Measurements from ENCODE around the gene SERPINB1. TPM values are rescaled to one million over a fixed set of nuclear protein-coding genes. Genes with fewer than 3 reads are reported as not detected.
A peak's percentile ranks its signal among the peaks of the same experiment; 100 is the strongest.

SERPINB1 gene
- total RNA-seq, 1 donor from 2014 or later: 3.8 TPM

DNA sequence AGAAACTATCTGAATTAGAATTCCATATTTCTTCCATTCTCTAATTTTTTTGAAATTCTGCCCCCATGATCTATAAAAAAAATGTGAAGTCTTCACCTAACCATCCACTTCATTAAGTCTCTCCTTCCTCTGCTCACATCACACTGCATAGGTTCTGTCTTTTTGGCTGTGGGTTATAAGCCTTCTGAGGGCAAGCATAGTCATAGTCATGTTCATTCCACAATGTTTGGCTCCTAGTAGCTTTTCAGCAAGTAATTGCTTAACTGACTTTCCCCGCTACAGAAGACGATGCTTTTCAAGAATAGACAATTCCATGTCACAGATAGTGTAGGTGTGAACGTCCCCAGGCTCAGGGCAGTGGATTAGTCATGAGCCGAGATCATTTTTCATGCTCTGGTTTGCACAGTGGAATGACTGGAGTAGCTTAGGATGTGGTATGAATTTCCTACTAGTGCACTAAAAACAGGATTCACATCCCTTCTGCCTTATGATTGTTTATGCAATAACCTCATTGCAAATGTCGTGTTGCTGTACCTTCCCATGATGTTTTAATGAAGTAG lies 47.4 kb downstream of the SERPINB1 start:
- peak in 1 of 2 donors; percentile 40 for DNase-seq (ENCODE audit: low read depth in 2 of 2)

DNA sequence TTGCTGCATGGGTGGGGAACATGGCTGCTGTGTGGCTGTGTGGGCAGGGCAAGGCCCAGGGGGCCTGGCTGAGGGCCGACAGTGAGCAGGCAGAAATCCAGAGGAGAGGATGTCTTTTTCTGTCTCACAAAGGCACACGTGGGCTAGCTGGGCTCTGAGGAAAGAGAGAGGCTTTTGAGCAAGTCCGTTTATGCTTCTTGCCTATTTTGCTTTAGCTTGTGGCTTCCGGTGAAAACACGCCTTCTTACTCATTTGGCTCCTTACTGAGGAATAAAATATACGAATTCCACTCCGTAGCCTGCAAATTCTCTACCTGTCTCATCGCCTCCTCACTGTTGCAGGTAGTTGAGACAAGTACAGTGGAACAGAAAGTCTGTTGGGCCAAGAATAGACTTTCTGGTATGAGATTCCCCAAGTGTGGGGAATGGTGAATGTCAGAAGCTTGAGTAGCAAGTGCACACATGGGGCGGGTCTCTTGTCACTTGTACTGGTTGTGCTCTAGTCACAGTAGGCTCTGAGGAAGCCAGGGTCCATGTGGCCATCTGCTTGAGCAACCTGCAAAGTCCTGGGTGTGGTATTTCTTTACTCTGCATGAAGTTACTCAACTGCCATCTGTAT lies 48.0 kb downstream of the SERPINB1 start:
- DNase-seq (ENCODE audit: low read depth in 2 of 2): no peak

DNA sequence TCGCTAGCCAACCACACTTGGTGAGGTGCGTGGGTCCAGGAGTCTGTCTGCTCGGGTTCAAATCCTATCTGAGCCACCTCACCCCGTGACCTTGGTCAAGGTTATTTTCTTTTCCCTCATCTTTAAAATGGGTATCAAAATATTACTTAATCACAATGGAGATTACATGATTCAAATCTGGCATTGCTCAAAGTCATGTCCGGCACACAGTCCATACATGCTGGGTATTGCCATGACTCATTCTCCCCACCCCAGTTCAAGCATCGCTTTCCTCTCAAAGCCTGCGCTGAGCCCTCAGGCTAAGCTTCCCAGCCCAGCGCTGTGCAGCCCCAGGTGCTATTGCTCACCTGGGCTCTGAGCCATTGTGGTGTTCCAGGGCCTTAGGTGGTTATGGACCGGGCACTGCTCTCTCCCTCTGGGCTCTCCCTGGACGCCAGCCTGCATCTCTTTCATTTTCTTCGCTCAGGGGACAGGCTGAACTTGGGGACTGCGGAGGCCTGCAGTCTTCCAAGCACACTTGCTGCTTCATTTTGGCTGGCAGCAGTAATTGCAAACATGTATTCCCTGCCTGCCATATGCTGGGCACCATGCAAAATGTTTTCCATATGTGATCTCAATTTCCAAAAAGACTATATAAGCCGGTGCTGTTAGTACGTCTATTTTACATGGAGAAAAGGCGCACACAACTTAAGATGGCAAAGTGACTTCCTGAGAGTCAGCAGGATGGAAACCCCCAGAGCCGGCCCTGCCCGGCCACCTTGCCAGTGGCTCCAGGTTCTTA lies 49.1 kb downstream of the SERPINB1 start:
- peak; percentile 80 to 83 for DNase-seq (ENCODE audit: low read depth in 2 of 2)

DNA sequence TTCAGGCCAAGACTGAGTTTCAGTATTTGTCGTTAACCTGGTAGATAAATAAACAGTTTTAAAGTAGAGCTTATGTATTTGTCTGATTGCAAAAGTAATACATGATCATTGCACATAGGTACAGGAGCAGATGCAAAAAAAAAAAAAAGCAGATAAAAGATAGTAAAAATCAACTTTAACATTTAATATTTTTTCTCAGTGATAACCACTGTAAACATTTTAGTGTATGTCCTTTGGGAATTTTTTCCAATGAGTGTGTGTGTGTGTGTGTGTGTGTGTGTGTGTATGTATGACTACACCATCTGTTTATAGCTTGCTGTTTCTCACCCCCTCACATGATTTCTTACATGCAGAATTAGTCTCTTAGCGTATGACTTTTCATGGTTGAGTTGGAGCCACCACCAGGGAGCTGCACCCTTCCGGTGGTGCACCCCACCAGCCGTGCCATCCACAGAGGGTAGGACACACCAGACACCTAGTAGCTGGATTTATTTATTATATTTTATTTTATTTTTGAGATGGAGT lies 50.2 kb downstream of the SERPINB1 start:
- no peak for DNase-seq (ENCODE audit: low read depth in 2 of 2)

DNA sequence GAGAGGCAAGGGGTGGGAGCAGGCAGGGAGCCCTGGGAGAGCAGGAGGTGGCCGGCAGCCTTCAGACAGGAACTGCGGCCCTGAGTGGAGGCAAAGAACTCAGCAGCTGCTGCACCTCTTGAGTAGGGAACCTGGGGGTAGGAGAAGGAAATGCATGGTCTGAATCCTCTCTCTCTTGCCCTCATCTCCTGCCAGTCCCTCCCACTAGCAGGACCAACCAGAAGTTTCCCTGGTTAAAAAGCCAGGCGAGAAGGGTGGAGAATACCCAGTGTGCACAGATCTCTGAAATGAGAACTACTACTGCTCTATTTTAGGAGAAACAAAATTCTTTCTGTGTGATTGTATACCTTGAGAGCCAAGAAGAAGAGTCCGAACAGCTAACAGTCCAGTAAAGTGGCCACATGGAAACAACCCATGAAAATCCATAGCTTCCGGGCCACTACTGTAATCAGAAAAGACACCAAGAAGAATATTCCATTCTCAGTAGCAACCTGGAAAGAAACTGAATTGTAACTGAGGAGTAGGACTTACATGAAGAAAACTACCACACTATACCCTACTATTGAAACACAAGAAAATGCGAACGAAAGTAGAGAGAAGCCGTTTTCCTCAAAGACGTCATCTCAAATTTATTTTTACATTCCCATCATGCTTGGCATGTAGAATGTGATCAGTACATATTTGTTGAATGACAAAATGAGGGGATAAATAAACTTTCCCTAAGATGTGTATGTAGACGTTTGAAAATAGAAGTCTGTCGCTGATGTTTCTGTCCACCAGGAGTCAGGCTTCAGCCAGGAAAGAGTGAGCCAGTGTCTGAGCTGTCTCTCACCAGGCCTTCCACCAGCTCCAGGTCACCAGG lies 50.8 kb downstream of the SERPINB1 start:
- peak; percentile 90 to 91 for DNase-seq (ENCODE audit: low read depth in 2 of 2)

DNA sequence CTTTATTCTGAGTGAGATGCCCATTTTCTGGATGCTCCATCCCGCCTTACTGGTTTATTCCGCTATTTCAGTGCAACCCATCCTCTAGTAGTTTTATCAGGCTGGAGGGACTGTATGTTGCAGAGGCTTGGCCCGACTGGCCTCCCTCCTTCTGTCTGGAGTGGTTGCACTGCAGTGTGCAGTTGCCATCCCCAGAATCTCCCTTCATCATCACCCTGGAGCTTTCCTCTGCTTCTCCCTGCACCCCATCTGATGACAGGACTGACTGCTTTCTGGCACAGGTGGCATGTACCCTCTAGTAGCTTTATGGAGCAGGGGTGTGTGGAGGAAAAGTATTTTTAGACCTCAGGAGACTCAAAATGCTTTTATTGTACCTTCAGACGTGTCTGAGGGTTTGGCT lies 55.4 kb downstream of the SERPINB1 start:
- no peak for DNase-seq (ENCODE audit: low read depth in 2 of 2)

DNA sequence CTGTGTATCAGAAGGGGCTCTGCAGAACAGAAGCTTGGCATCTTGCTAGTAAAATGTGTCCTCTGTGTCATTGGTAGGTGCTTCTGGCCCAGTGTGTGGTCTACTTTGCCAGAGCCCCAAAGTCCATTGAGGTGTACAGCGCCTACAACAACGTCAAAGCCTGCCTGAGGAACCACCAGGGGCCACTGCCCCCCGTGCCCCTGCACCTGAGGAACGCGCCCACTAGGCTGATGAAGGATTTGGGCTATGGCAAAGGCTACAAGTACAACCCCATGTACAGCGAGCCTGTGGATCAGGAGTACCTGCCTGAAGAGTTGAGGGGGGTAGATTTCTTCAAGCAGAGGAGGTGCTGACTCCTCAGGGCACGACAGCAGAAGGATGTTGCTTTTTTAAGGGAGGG lies 56.7 kb downstream of the SERPINB1 start:
- DNase-seq (ENCODE audit: low read depth in 2 of 2): no peak

DNA sequence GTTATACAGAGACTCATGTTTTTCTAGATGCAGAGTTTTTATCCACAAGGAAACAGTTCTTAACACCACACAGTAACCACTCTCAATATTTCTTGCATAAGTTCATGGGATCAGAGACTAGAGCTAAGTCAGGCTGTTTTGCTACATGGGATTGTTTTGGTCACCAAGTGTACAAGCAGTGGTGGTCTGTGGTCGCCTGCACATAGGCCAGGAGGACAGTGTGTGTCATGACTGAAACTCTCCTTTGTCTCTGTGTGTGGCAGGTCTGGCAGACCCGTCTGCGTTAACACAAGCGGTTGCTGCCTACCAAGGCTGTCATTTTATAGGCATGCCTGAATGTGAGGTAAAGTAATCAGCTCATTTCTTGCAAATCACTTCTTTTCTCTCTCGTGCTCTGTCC lies 57.6 kb downstream of the SERPINB1 start:
- DNase-seq (ENCODE audit: low read depth in 2 of 2): peak in 1 of 2 donors; percentile 49

DNA sequence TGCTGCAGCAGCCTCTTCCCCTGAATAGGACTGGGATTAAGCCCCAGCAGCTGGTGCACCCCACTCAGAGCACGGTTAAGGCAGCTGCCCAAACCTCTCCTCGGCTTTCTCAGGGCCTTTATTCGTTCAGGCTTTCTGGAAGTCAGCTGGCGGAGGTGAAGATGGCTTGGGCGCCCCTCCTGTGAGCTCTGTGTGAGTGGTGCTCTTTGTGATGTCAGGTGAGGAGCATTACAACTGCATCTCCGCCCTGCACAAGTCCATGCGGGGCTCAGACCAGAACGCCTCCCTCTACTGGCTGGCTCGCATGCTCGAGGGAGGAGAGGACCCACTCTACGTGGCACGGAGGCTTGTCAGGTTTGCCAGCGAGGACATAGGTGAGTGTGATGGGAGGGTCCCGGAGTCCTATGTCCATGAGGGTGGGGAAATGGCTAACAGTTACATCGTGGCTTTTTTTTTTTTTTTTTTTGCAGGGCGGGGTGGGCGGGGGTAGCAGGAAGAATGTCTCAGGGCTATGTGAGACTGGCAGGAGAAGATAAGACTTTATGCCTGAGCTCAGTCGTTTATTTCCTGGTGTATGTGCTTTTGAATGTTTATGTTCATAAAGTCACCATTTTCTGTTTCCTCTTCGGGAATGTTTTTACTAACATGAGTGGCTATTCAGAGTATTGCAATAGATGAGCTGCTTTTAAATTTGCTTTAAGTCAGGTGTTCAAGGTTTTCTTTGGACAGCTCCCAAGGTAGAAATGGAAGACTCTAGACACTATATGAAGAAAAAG lies 58.3 kb downstream of the SERPINB1 start:
- peak; percentile 61 to 64 for DNase-seq (ENCODE audit: low read depth in 2 of 2)

DNA sequence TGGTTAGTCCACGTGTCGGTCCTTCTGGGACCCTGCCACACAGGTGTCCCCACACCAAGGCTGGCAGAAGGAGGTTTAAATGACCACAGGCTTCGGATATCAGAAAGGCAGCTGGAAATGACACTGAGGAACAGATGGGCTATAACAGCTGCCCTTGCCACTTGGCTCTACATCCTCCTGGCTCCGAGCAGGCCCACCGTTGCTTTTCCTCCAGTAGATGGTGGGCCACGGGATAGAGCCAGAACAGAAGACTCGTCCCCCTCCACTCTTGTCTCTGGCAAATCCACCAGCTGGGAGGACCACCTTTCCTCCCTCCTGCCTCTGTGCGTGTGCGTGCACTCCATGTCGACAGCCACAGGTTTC lies 58.9 kb downstream of the SERPINB1 start:
- DNase-seq (ENCODE audit: low read depth in 2 of 2): no peak

DNA sequence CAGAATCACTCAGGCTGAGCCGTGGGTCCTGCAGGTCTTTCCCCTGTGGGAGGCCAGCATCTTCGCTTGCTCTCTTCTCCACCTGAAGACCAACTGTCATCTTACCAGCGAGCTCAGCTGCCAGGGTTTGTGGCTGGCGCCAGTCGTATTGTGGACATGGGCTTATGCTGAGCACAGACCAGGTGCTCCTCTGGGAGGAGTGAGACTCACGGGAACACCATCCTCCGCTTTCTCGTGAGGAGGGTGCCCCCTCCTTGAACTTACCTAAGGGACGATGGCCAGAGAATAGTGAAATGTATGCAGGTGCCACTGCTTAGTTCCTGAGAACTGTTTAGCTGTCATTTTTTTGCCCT lies 59.3 kb downstream of the SERPINB1 start:
- no peak for DNase-seq (ENCODE audit: low read depth in 2 of 2)

Other genes with a start within 250 kb of the SERPINB1 start
- gene MYLK4, start 90.9 kb downstream of the SERPINB1 start, total RNA-seq: 0.40 and 0.44 TPM in 2 replicates
- gene WRNIP1, start 76.5 kb downstream of the SERPINB1 start, total RNA-seq: 31.2 and 42.7 TPM in 2 replicates
- gene SERPINB9, start 61.4 kb upstream of the SERPINB1 start, total RNA-seq: 38.5 and 70.2 TPM in 2 replicates
- 79.0 and 112 TPM in 2 replicates for gene SERPINB6, start 129.7 kb upstream of the SERPINB1 start, total RNA-seq
- 7.6 and 8.5 TPM in 2 replicates for gene NQO2, start 158.0 kb upstream of the SERPINB1 start, total RNA-seq
- gene RIPK1, start 226.6 kb upstream of the SERPINB1 start, total RNA-seq: 15.9 and 22.4 TPM in 2 replicates

Measured in lung microvascular endothelial cell (primary cell).